HG03439 (cell line): ENCODE measurements around the gene IGFN1.

Experiments used
- ATAC-seq: cut with Tn5 transposase; IDR thresholded peaks from one replicate; pipeline ENCODE4 v1.9.1; 2021; ENCODE audit warnings: mild to moderate bottlenecking, moderate library complexity; ENCODE audit not compliant: unreplicated experiment

IGFN1 gene

DNA sequence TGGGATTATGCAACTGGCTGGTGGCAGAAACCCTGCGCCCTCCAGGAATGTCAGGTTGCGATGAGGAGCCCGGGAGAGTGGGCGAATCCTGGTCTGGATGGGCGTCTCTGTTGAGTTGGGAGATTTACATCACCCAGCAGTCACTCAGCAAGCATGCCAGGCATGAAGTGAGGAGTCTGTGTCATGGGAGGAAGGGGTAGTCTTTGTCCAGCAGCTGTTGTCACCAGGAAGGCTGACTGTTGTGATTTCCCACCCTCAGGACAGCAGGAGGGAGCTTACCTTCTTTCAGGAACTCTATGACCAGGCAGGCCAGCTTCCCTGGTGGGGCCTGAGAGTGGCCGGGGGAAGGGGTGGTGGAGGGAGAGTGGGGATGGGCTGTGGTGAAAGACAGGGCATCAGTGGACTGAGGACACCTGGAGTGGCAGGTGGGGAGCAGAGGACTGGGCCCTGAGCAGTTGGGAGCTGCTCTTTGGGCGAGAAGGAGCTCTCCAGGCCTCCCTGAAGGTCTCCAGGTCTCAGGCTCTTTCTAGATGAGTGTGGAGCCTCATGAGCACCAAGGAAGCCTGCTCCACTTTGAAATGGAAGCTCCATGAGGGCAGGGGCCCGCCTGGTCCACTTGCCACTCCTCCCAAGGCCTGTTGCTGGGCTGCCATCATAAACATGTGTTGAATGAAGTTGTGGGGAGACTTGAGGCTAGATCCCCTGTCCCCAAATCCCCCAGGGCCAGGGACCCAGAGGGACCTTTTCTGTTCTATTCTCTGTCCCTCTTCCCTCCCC lies 71.3 kb downstream of the IGFN1 start:
- ATAC-seq: no peak

DNA sequence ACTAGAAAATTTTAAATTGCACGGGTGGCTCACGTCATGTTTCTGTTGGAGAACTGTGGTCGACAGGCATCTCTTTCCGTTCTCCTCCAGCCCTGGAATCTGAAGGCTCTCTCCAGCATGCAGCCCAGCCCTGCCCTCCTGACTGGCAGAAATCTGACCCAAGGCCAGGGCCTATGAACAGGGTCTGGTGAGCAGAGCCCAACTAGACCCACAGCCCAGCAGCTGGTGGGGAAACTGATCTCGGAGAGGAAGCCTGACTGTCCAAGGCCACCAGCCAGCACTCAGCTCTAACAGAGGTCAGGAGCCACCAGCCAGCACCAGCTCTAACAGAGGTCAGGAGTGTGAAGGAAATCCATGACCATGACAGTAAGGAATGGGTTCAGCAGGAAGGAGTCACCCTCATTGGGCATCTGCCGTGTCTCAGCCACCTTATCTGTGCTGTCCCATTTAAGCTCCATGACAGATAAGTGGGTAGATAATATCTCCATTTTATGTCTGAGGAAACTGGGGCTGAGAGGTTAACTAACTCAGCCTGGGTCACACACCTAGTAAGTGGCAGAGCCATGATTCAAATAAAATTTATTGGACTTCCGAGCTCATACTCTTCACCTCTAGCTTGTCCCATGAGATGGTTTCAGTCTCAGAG lies 72.5 kb downstream of the IGFN1 start:
- no peak for ATAC-seq

GRCh38 chr1:201264072-201264471 lies 73.4 kb downstream of the IGFN1 start:
- ATAC-seq: no peak

GRCh38 chr1:201264554-201264953 lies 73.9 kb downstream of the IGFN1 start:
- ATAC-seq: no peak

DNA sequence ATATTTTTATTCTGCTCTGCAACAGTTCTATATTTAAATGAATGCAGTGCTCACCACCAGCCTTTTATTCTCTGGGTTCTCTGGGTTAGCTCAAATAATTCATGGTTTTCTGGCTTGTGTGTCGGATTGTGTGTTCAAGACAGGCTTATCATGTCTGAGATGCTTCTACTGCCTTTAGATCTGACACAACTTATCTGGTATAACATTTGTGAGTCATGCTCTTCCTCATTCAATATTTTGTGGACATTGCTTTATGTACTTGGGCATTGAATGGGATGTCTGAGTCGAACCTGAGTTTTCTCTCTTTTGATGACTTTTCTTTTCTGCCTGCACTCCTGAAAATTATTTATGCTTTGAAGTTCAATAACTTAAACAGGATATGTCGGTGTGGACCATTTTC lies 75.1 kb downstream of the IGFN1 start:
- ATAC-seq: no peak

- no peak for ATAC-seq
Measured at GRCh38 chr1:201266276-201266675, 75.7 kb downstream of the IGFN1 start.

- no peak for ATAC-seq
Measured at GRCh38 chr1:201266774-201267173, 76.2 kb downstream of the IGFN1 start.

- no peak for ATAC-seq
Measured at GRCh38 chr1:201267481-201268229, 77.0 kb downstream of the IGFN1 start.

DNA sequence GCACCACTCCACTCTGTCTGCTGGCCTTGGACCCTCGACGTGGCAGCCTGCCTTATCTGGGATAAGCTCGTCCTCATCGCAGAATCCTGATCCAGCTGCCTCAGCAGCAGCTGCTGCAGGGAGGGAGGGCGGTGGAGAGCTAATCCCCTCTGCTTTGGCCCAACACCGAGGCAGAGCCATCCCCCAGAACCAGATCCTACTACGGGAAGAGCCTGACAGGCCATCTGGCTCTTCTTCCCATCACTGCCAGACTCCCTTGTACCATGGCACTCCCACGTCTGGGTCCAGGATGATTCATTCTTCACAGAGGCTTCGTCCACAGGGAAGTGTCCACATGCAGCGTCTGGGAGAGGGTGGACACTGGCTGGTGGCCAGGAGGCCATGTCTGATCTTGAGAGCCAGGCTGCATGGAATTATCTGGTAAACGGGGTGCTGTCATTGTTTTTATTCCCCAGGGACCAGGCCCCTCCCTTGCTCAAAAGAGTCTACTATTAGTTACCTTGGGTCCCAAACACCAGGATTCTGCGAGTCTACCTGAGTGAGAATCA lies 78.1 kb downstream of the IGFN1 start:
- no peak for ATAC-seq

- no peak for ATAC-seq
Measured at GRCh38 chr1:201269281-201269680, 78.7 kb downstream of the IGFN1 start.

DNA sequence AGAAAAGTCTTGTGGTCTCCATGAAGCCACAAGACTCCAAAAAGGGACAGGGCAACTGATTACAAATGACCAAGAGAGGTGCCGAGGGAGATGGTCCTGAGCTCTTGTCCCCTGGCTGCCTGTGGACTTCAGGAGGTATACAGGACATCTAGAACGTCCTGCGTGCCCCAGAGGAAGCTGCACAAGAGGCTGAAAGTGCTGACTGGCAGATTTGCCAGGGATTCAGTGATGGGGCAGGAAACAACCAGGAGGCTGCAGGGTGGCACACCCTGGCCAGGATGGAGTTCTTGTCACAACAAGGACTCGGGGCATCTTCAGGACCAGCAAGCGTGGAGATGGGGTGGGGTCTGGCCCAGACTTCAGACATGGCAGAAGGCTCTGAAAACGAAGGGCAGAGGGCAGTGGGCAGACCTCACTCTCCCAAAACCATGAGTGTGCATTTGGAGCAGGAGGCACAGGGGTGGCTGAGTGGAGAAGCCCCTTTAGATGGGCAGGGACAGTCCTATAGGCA lies 79.3 kb downstream of the IGFN1 start:
- ATAC-seq: no peak

DNA sequence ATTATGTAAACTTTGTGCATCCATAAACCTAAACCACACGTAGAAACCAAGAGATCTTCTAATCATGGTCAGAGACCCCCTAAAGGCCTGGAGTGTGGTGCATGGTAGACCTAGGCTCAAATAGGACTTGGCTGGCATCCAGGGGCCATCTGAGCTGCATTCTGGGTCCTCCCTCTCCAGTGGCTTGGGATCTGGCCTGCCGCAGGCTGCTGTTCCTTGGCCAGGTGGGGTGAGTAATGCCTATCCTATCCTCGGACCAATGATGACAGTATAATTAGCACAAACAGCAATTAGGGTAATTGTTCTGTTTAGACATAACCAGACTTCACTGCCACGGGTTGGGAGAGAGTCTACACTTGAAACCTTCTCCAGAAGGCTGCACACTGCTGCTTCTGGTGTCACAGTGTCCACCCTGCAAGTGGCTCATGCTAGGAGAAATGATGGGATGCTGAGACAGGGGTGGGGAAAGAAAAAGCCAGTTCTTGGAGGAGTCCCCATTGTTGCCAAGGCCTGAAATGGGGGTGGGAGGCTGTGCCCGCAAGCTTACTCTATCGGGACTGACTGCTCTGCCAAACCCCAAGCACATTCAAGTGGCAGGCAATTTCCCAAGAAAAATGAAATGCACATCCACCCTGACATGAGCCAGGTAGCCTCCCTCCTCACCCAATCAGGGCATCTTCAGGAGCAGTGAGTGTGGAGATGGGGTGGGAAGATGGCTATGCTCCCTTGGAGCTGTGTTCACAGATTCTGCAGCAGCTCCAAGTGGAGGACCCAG lies 80.2 kb downstream of the IGFN1 start:
- no peak for ATAC-seq

DNA sequence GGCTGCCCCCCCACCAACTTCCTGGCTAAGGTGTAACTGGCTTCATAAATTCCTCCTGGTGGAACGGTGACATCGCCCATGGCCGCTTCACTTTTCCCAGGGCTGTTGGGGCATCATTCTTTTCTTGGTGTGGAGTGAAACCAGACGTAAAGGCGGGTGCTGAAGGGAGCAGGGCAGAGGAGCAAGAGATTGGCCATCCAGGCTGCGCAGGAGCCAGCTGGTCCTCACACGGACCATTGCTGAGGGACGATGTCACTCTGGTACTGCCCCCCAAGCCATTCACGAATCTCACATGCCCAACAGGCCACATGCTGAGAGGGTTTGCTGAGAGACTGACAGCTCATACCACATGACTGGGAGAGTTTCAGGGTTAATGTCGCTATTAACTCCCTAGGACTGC lies 82.2 kb downstream of the IGFN1 start:
- ATAC-seq: no peak

DNA sequence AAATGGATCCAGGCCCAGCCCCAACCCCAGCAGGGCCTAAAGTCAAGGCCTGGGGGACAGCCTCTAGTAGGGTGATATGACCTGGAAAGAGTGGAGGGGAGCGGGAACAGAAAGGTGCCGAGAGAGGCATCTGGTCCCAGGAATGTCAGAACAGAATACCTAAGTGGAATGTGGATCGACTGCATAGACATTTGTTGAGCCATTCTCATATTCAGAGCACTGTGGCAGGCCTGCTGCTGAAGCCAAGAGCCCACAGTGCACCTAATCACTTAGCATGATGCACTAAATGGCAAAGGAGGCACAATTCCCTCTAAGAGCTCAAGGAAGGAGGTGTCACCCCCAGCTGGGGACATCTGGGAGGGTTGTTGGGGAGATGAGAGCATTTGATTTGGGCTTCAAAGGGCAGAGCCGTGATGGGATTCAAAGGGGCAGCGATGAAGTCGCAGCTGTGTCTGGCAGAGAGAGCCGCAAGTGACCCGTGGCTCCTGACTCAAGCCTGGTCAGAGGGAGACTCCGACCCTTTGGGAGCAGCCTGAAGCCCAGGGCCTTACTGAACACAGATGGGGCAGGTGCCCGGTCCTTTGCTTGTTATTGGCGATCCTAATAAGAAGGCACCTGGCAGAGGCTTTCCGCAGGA lies 84.1 kb downstream of the IGFN1 start:
- no peak for ATAC-seq

DNA sequence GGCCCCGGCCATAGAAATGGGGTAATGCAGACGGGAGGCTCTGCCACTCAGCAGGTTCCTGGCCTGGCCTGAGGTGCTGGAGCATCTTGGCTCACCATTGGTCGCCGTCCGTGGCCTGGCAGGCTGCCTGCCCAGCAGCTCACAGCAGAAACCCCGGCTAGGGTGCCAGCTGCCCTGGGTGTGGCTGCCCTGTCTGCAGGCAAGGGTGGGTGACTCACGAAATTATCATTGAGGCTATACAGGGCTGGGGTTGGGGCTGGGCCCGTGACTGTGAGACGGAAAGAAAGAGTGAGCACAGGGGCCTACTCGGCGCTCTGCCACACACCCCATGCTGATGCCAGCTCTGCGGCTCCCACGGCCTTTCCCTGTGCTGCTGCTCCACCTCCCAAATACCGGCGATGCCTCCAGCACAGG lies 84.6 kb downstream of the IGFN1 start:
- no peak for ATAC-seq

DNA sequence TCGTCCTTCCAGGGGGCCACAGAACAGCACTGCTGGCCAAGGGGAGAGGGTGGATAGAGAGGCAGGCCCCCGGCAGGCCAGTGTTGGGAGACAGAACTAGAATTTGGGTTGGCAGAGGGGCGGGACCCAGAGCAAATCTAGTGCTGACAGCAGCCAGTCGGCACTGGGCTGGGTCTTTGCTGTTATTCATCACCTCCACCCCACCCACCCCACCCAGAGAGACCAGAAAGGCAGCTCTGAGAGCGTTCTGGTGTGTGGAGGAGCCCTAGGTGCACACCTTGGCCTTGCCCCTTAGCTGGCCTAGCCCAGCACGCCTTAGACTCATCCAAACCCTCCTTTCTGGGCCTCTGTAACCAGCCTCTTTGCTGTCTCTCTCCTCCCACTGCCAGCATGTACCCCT lies 86.3 kb downstream of the IGFN1 start:
- ATAC-seq: no peak

- no peak for ATAC-seq
Measured at GRCh38 chr1:201277441-201277840, 86.8 kb downstream of the IGFN1 start.
